HG02943 (cell line): ENCODE measurements around the gene INO80.
"Not testable (repeated sequence)": the region's sequence is repeated elsewhere in the genome, so short reads cannot be mapped to it uniquely, and the experiment has no call there.

Experiments used
- ATAC-seq: cut with Tn5 transposase; IDR thresholded peaks from one replicate; pipeline ENCODE4 v1.9.1; 2021; ENCODE audit warnings: mild to moderate bottlenecking, low read depth, moderate library complexity; ENCODE audit not compliant: unreplicated experiment

INO80 gene

GRCh38 chr15:41116962-41117252 is 827 bp upstream of the INO80 start:
- no peak for ATAC-seq

GRCh38 chr15:41115652-41116115 is 396 bp downstream of the INO80 start:
- ATAC-seq: peak; percentile 24

- ATAC-seq: peak; percentile 9
These were observed 874 bp downstream of the INO80 start for GRCh38 chr15:41115161-41115651.

GRCh38 chr15:41106947-41107346 is 9.1 kb downstream of the INO80 start:
- ATAC-seq: no peak

GRCh38 chr15:41105348-41106334 is 10.4 kb downstream of the INO80 start:
- no peak for ATAC-seq

GRCh38 chr15:41104234-41104633 is 11.8 kb downstream of the INO80 start:
- ATAC-seq: no peak

- no peak for ATAC-seq
These were observed 13.2 kb downstream of the INO80 start for GRCh38 chr15:41102854-41103253.

GRCh38 chr15:41096178-41096577 is 19.9 kb downstream of the INO80 start:
- no peak for ATAC-seq

GRCh38 chr15:41085029-41085428 is 31.1 kb downstream of the INO80 start:
- ATAC-seq: no peak

GRCh38 chr15:41080144-41080543 is 35.9 kb downstream of the INO80 start:
- ATAC-seq: no peak

GRCh38 chr15:41079717-41080116 is 36.4 kb downstream of the INO80 start:
- no peak for ATAC-seq

GRCh38 chr15:41078879-41079278 is 37.2 kb downstream of the INO80 start:
- not testable (repeated sequence) for ATAC-seq

GRCh38 chr15:41078125-41078524 is 38.0 kb downstream of the INO80 start:
- ATAC-seq: no peak

- ATAC-seq: no peak
These were observed 43.1 kb downstream of the INO80 start for GRCh38 chr15:41073028-41073427.

- no peak for ATAC-seq
These were observed 44.1 kb downstream of the INO80 start for GRCh38 chr15:41072013-41072412.

GRCh38 chr15:41066516-41066915 is 49.6 kb downstream of the INO80 start:
- ATAC-seq: no peak

GRCh38 chr15:41061667-41062066 is 54.4 kb downstream of the INO80 start:
- no peak for ATAC-seq

GRCh38 chr15:41060505-41060904 is 55.6 kb downstream of the INO80 start:
- no peak for ATAC-seq

GRCh38 chr15:41056810-41057209 is 59.3 kb downstream of the INO80 start:
- ATAC-seq: no peak

GRCh38 chr15:41055706-41056105 is 60.4 kb downstream of the INO80 start:
- ATAC-seq: no peak

GRCh38 chr15:41051139-41051538 is 64.9 kb downstream of the INO80 start:
- ATAC-seq: no peak

- ATAC-seq: no peak
These were observed 67.2 kb downstream of the INO80 start for GRCh38 chr15:41048852-41049251.
